ENCODE measurements around the gene PLEKHO1. TPM values are rescaled to one million over a fixed set of nuclear protein-coding genes. Genes with fewer than 3 reads are reported as not detected.

Gene PLEKHO1
- total and polyA plus RNA-seq, 2 experiments from 2014 or later: 26.9 to 30.7 TPM

GRCh38 chr1:150150133-150151021 is 661 bp downstream of the PLEKHO1 start:
- in situ Hi-C loops (cut with MboI): no loop called here

GRCh38 chr1:150151291-150152181 is 1.8 kb downstream of the PLEKHO1 start:
- H4K20me1 ChIP-seq (ENCODE audit: insufficient read depth): no peaks in the 10 kb centered on the region
- WGBS, 2 experiments (ENCODE audit: low coverage in 1 of 2, low lambda C conversion rate in 2 of 2, missing lambda C conversion rate in 2 of 2): 54 to 62% methylated on average over 15 of the region's 15 CpGs

More at GRCh38 chr1:150150133-150151021, 661 bp downstream of the PLEKHO1 start:
- Histone ChIP-seq H3K9me2 (ENCODE audit: insufficient read depth) (no peaks in the 10 kb centered on the region), H3K4me1 (ENCODE audit: insufficient read depth) (peaks cover 26% of the 10 kb centered on the region), H3K9me3 (ENCODE audit: low read depth) (no peaks in the 10 kb centered on the region), H3K4me2 (ENCODE audit: unreplicated experiment) (peak overlapping the region; percentile 95), H3K9ac (peak overlapping the region; percentile 89), H3K4me3 (peak overlapping the region; percentile 95), H3K27me3 (replicated peaks; ENCODE audit: insufficient read depth) (no peaks in the 10 kb centered on the region), H2AFZ (peak overlapping the region; percentile 65), H3F3A (ENCODE audit: insufficient read depth) (peaks cover 31% of the 10 kb centered on the region), H3K79me2 (ENCODE audit: insufficient read depth) (peaks cover 49% of the 10 kb centered on the region), H4K20me1 (ENCODE audit: insufficient read depth) (no peaks in the 10 kb centered on the region), H3K27ac (peak overlapping the region; percentile 84), H3K36me3 (ENCODE audit: low read depth) (peaks cover 17% of the 10 kb centered on the region; the same call in 1 of the 2 replicates)
- 1 to 2% methylated on average over 24 to 102 of the region's 114 CpGs for WGBS, 2 experiments (ENCODE audit: low coverage in 1 of 2, low lambda C conversion rate in 2 of 2, missing lambda C conversion rate in 2 of 2)
- TF ChIP-seq EZH2phosphoT487 (IDR thresholded peaks at IDR 0.05; ENCODE audit: insufficient read depth, low read depth): no peak
- TF ChIP-seq EZH2 (IDR thresholded peaks at IDR 0.05; ENCODE audit: insufficient read depth, poor library complexity, severe bottlenecking): no peak
- peak; percentile 67 for DNase-seq

GRCh38 chr1:150152182-150152536 is 2.4 kb downstream of the PLEKHO1 start:
- peak overlapping the region; percentile 89 for H3K9ac ChIP-seq
- in situ Hi-C loops (cut with MboI): no loop called here
- H3K79me2 ChIP-seq (ENCODE audit: insufficient read depth): peaks cover 59% of the 10 kb centered on the region

More at GRCh38 chr1:150151291-150152181, 1.8 kb downstream of the PLEKHO1 start:
- Histone ChIP-seq H3K9me3 (ENCODE audit: low read depth) (no peaks in the 10 kb centered on the region), H2AFZ (peak overlapping the region; percentile 65), H3K36me3 (ENCODE audit: low read depth) (peaks cover 24% of the 10 kb centered on the region; the same call in 1 of the 2 replicates), H3K27ac (peak overlapping the region; percentile 84), H3K79me2 (ENCODE audit: insufficient read depth) (peaks cover 59% of the 10 kb centered on the region), H3F3A (ENCODE audit: insufficient read depth) (peaks cover 39% of the 10 kb centered on the region), H3K9ac (peak overlapping the region; percentile 89), H3K4me2 (ENCODE audit: unreplicated experiment) (peak overlapping the region; percentile 95), H3K9me2 (ENCODE audit: insufficient read depth) (no peaks in the 10 kb centered on the region), H3K27me3 (replicated peaks; ENCODE audit: insufficient read depth) (no peaks in the 10 kb centered on the region), H3K4me1 (ENCODE audit: insufficient read depth) (peaks cover 30% of the 10 kb centered on the region), H3K4me3 (peak overlapping the region; percentile 95)
- no peak for TF ChIP-seq EZH2phosphoT487 (IDR thresholded peaks at IDR 0.05; ENCODE audit: insufficient read depth, low read depth)
- TF ChIP-seq EZH2 (IDR thresholded peaks at IDR 0.05; ENCODE audit: insufficient read depth, poor library complexity, severe bottlenecking): no peak
- in situ Hi-C loops (cut with MboI): no loop called here
- peak; percentile 31 for DNase-seq

More at GRCh38 chr1:150152182-150152536, 2.4 kb downstream of the PLEKHO1 start:
- peaks cover 36% of the 10 kb centered on the region for H3K4me1 ChIP-seq (ENCODE audit: insufficient read depth)
- H3K36me3 ChIP-seq (ENCODE audit: low read depth): peaks cover 30% of the 10 kb centered on the region; the same call in 1 of the 2 replicates
- H3K27me3 ChIP-seq (replicated peaks; ENCODE audit: insufficient read depth): no peaks in the 10 kb centered on the region
- peak overlapping the region; percentile 84; the same call in 1 of the 2 replicates for H3K27ac ChIP-seq
- peak; percentile 39 for DNase-seq
- H3K4me3 ChIP-seq: peak overlapping the region; percentile 95; the same call in 1 of the 2 replicates
- TF ChIP-seq EZH2 (IDR thresholded peaks at IDR 0.05; ENCODE audit: insufficient read depth, poor library complexity, severe bottlenecking) (no peak), EZH2phosphoT487 (IDR thresholded peaks at IDR 0.05; ENCODE audit: insufficient read depth, low read depth) (no peak)
- WGBS, 2 experiments (ENCODE audit: low coverage in 1 of 2, low lambda C conversion rate in 2 of 2, missing lambda C conversion rate in 2 of 2): 55 to 58% methylated on average over 2 of the region's 2 CpGs
- H3K4me2 ChIP-seq (ENCODE audit: unreplicated experiment): peak overlapping the region; percentile 95
- H2AFZ ChIP-seq: no peak overlapping the region
- peaks cover 42% of the 10 kb centered on the region for H3F3A ChIP-seq (ENCODE audit: insufficient read depth)
- H4K20me1 ChIP-seq (ENCODE audit: insufficient read depth): no peaks in the 10 kb centered on the region
- no peaks in the 10 kb centered on the region for H3K9me2 ChIP-seq (ENCODE audit: insufficient read depth)
- H3K9me3 ChIP-seq (ENCODE audit: low read depth): no peaks in the 10 kb centered on the region

Measured in GM23248 (cell line).